Neural cell (in vitro differentiated cells): Measurements from ENCODE around the gene P2RX5. TPM values are rescaled to one million over a fixed set of nuclear protein-coding genes. Genes with fewer than 3 reads are reported as not detected.
"Not testable (repeated sequence)": the region's sequence is repeated elsewhere in the genome, so short reads cannot be mapped to it uniquely, and the experiment has no call there.

Experiments
- H2AFZ ChIP-seq: fragments of 200-600, 300-800 bp; sonication (generic), shearing (Covaris generic); 2 replicates; pipeline ENCODE4 v1.6.0; 2014; ENCODE audit warnings: low read depth, mild to moderate bottlenecking, antibody characterized with exemption, low read length, moderate library complexity
- H3F3A ChIP-seq: fragments of 200-600 bp; shearing (Covaris generic); 2 replicates; pipeline ENCODE4 v1.6.1; 2016; ENCODE audit warnings: mild to moderate bottlenecking, moderate library complexity, mixed read lengths, antibody characterized with exemption, low read length; ENCODE audit not compliant: insufficient read depth, poor library complexity, severe bottlenecking
- H3K27ac ChIP-seq: fragments of 200-600, 300-800 bp; sonication (generic), shearing (Covaris generic); 2 replicates; pipeline ENCODE4 v1.5.1; 2014; ENCODE audit warnings: mild to moderate bottlenecking, low read length, moderate library complexity
- H3K27me3 ChIP-seq: fragments of 300-800, 200-600 bp; sonication (generic), shearing (Covaris generic); 2 replicates; pipeline ENCODE4 v1.6.0; 2014; ENCODE audit warnings: mild to moderate bottlenecking, low read depth, low read length, moderate library complexity; ENCODE audit not compliant: insufficient read depth
- H3K36me3 ChIP-seq: fragments of 300-800, 200-600 bp; sonication (generic), shearing (Covaris generic); 2 replicates; pipeline ENCODE4 v1.5.1; 2014; ENCODE audit warnings: mild to moderate bottlenecking, antibody characterized with exemption, low read length, moderate library complexity; ENCODE audit not compliant: insufficient read depth
- H3K4me2 ChIP-seq: fragments of 300-800, 200-600 bp; sonication (generic), shearing (Covaris generic); 2 replicates; pipeline ENCODE4 v1.6.0; 2014; ENCODE audit warnings: mild to moderate bottlenecking, low read length
- H3K4me3 ChIP-seq: fragments of 300-800, 200-600 bp; sonication (generic), shearing (Covaris generic); 2 replicates; pipeline ENCODE4 v1.5.1; 2014; ENCODE audit warnings: mild to moderate bottlenecking, low read length, moderate library complexity
- H3K79me2 ChIP-seq: fragments of 200-600 bp; shearing (Covaris generic); replicated peaks from 2 replicates; pipeline ENCODE4 v1.6.0; 2014; ENCODE audit warnings: mild to moderate bottlenecking, low read length, moderate library complexity; ENCODE audit not compliant: insufficient read depth
- H3K9ac ChIP-seq: fragments of 300-800, 200-600 bp; sonication (generic), shearing (Covaris generic); 2 replicates; pipeline ENCODE4 v1.6.1; 2016; ENCODE audit warnings: mild to moderate bottlenecking, low read length, mixed read lengths
- H3K9me2 ChIP-seq: fragments of 200-600 bp; shearing (Covaris generic); 2 replicates; pipeline ENCODE4 v1.6.1; 2016; ENCODE audit warnings: mild to moderate bottlenecking, low read length, mixed read lengths; ENCODE audit not compliant: insufficient read depth
- H3K9me3 ChIP-seq: fragments of 200-600, 300-800 bp; sonication (generic), shearing (Covaris generic); 2 replicates; pipeline ENCODE4 v1.6.1; 2016; ENCODE audit warnings: mild to moderate bottlenecking, mixed run types, low read length, moderate library complexity, mixed read lengths
- H4K20me1 ChIP-seq: fragments of 200-600 bp; shearing (Covaris generic); 2 replicates; pipeline ENCODE4 v1.6.1; 2016; ENCODE audit warnings: mild to moderate bottlenecking, mixed run types; ENCODE audit not compliant: insufficient read depth
- CTCF ChIP-seq: fragments of 450-650 bp; IDR thresholded peaks from 2 replicates; pipeline ENCODE4 v1.5.1; 2014; ENCODE audit warnings: antibody characterized with exemption, mild to moderate bottlenecking, moderate library complexity; ENCODE audit not compliant: poor library complexity, severe bottlenecking
- EP300 ChIP-seq: fragments of 450-650 bp; conservative IDR thresholded peaks from 2 replicates; pipeline ENCODE4 v1.6.1; 2014; ENCODE audit warnings: antibody characterized with exemption, mild to moderate bottlenecking, moderate library complexity; ENCODE audit not compliant: poor library complexity, severe bottlenecking
- EZH2 ChIP-seq: fragments of 200-600, 300-800 bp; shearing (Covaris generic), sonication (generic); IDR thresholded peaks from 2 replicates; pipeline ENCODE4 v1.6.1; 2014; ENCODE audit warnings: antibody characterized with exemption, low read length, borderline replicate concordance, mild to moderate bottlenecking; ENCODE audit not compliant: insufficient read depth, poor library complexity, severe bottlenecking
- MXI1 ChIP-seq: fragments of 450-650 bp; conservative IDR thresholded peaks from 2 replicates; pipeline ENCODE4 v1.6.1; 2014; ENCODE audit warnings: antibody characterized with exemption, mild to moderate bottlenecking; ENCODE audit not compliant: poor library complexity, severe bottlenecking
- POLR2AphosphoS5 ChIP-seq: IDR thresholded peaks from 2 replicates; pipeline ENCODE4 v1.6.1; 2012
- RAD21 ChIP-seq: fragments of 450-650 bp; conservative IDR thresholded peaks from 2 replicates; pipeline ENCODE4 v1.6.1; 2014; ENCODE audit warnings: antibody characterized with exemption, mild to moderate bottlenecking, moderate library complexity
- SMC3 ChIP-seq: fragments of 450-650 bp; conservative IDR thresholded peaks from 2 replicates; pipeline ENCODE4 v1.6.1; 2014; ENCODE audit warnings: antibody characterized with exemption, mild to moderate bottlenecking, moderate library complexity; ENCODE audit not compliant: poor library complexity
- TAF1 ChIP-seq: IDR thresholded peaks from 2 replicates; pipeline ENCODE4 v1.6.1; 2012; ENCODE audit warnings: low read depth
- polyA plus RNA-seq: library from polyadenylated mRNA; depleted of rRNA; stranded (reverse); fragments of >200 nt; gene quantifications from 2 replicates; pipeline ENCODE4 v1.2.3, GENCODE V29; 2014

The P2RX5 gene
- polyA plus RNA-seq, 1 donor from 2014 or later = 7.0 TPM

- H3K36me3 ChIP-seq = no peaks in the 10 kb centered on the region
- no peak overlapping the region for H2AFZ ChIP-seq
- no peak overlapping the region for H3K27ac ChIP-seq
- no peaks in the 10 kb centered on the region for H3K27me3 ChIP-seq
- H3K4me2 ChIP-seq = no peak overlapping the region
- H3K79me2 ChIP-seq = no peaks in the 10 kb centered on the region
- H3K4me3 ChIP-seq = no peak overlapping the region
- TF ChIP-seq RAD21 (no peak), MXI1 (no peak), EZH2 (no peak), CTCF (no peak), EP300 (no peak)
- H4K20me1 ChIP-seq = no peaks in the 10 kb centered on the region
- H3K9ac ChIP-seq = no peak overlapping the region
- no peaks in the 10 kb centered on the region for H3K9me2 ChIP-seq
- no peaks in the 10 kb centered on the region for H3F3A ChIP-seq
- H3K9me3 ChIP-seq = no peaks in the 10 kb centered on the region
These were observed 39.6 kb upstream of the P2RX5 start for GRCh38 chr17:3735515-3735914.

GRCh38 chr17:3734911-3735276 lies 38.9 kb upstream of the P2RX5 start:
- H3K9ac ChIP-seq, H3F3A ChIP-seq, H3K27ac ChIP-seq, H3K4me3 ChIP-seq, H3K9me3 ChIP-seq, H3K79me2 ChIP-seq, H3K36me3 ChIP-seq, H3K4me2 ChIP-seq, H4K20me1 ChIP-seq, H3K9me2 ChIP-seq, H2AFZ ChIP-seq, H3K27me3 ChIP-seq: not testable (repeated sequence)

GRCh38 chr17:3732210-3732621 lies 36.3 kb upstream of the P2RX5 start:
- no peak overlapping the region for H3K4me3 ChIP-seq
- no peak overlapping the region for H3K9ac ChIP-seq
- no peaks in the 10 kb centered on the region for H3K36me3 ChIP-seq
- H3K79me2 ChIP-seq = no peaks in the 10 kb centered on the region
- H3K27me3 ChIP-seq = no peaks in the 10 kb centered on the region
- no peak overlapping the region for H3K27ac ChIP-seq
- no peaks in the 10 kb centered on the region for H3F3A ChIP-seq
- TF ChIP-seq EZH2 (no peak), POLR2AphosphoS5 (no peak), TAF1 (no peak)
- H2AFZ ChIP-seq = no peak overlapping the region
- no peak overlapping the region for H3K4me2 ChIP-seq
- no peaks in the 10 kb centered on the region for H4K20me1 ChIP-seq
- H3K9me2 ChIP-seq = no peaks in the 10 kb centered on the region
- H3K9me3 ChIP-seq = no peaks in the 10 kb centered on the region

GRCh38 chr17:3730881-3731429 lies 35.0 kb upstream of the P2RX5 start:
- H3K27ac ChIP-seq = no peak overlapping the region
- H3K4me2 ChIP-seq = no peak overlapping the region
- H2AFZ ChIP-seq = no peak overlapping the region

More at GRCh38 chr17:3730881-3731429, 35.0 kb upstream of the P2RX5 start:
- Histone ChIP-seq H3K9me2 (no peaks in the 10 kb centered on the region), H3K79me2 (no peaks in the 10 kb centered on the region), H3F3A (no peaks in the 10 kb centered on the region), H3K9ac (no peak overlapping the region), H3K27me3 (no peaks in the 10 kb centered on the region), H3K4me3 (no peak overlapping the region), H3K36me3 (no peaks in the 10 kb centered on the region), H4K20me1 (no peaks in the 10 kb centered on the region), H3K9me3 (no peaks in the 10 kb centered on the region)
- no peak for TF ChIP-seq SMC3
- no peak for TF ChIP-seq TAF1
- no peak for TF ChIP-seq EP300
- TF ChIP-seq POLR2AphosphoS5 = no peak
